GM18526 (cell line): ENCODE data around the gene MEGF6.

Experiments used
- POLR2A ChIP-seq: IDR thresholded peaks from 3 replicates; pipeline ENCODE4 v1.6.1; 2011; ENCODE audit not compliant: insufficient read length; ENCODE audit errors: extremely low read depth

Gene MEGF6

GRCh38 chr1:3611170-3612019 lies at the start of gene MEGF6:
MEGF6 (minus strand) TSS chr1:3611508; CDS start chr1:3611268, 240 bp downstream.
- no peak for TF ChIP-seq POLR2A

- no peak for TF ChIP-seq POLR2A
Observed at GRCh38 chr1:3660704-3661103, 49.4 kb upstream of the MEGF6 start.

GRCh38 chr1:3659093-3659492 lies 47.8 kb upstream of the MEGF6 start:
- TF ChIP-seq POLR2A = no peak

- TF ChIP-seq POLR2A = no peak
Observed at GRCh38 chr1:3658231-3658615, 46.9 kb upstream of the MEGF6 start.

- no peak for TF ChIP-seq POLR2A
Observed at GRCh38 chr1:3657578-3658230, 46.4 kb upstream of the MEGF6 start.

GRCh38 chr1:3657096-3657475 lies 45.8 kb upstream of the MEGF6 start:
- no peak for TF ChIP-seq POLR2A

- no peak for TF ChIP-seq POLR2A
Observed at GRCh38 chr1:3656450-3657095, 45.3 kb upstream of the MEGF6 start.

GRCh38 chr1:3654549-3655281 lies 43.4 kb upstream of the MEGF6 start:
- TF ChIP-seq POLR2A = no peak

GRCh38 chr1:3653286-3653618 lies 41.9 kb upstream of the MEGF6 start:
- TF ChIP-seq POLR2A = no peak

- TF ChIP-seq POLR2A = no peak
Observed at GRCh38 chr1:3652548-3653285, 41.4 kb upstream of the MEGF6 start.

- TF ChIP-seq POLR2A = peak; percentile 13
Observed at GRCh38 chr1:3651930-3652547, 40.7 kb upstream of the MEGF6 start, which contains the start of gene TP73. TP73 (plus strand) TSS chr1:3652516; CDS start chr1:3682366, 29,850 bp downstream.

GRCh38 chr1:3651026-3651929 lies 40.0 kb upstream of the MEGF6 start:
- no peak for TF ChIP-seq POLR2A
